Breast epithelium (tissue), 4 donors: ENCODE data around the gene FAAP100. TPM values are rescaled to one million over a fixed set of nuclear protein-coding genes. Genes with fewer than 3 reads are reported as not detected.

Experiments used
- DNase-seq, 2 donors: peaks; one replicate each; pipeline ENCODE4 v3.0.0-alpha.2; 2019; ENCODE audit warnings: low spot score in 2 of 2
- H3K27ac ChIP-seq, 2 donors: fragments of 200-600 bp; sonication (generic) in 1 of 2; one replicate each; pipeline ENCODE4 v1.5.1; 2016 to 2019; ENCODE audit warnings: mild to moderate bottlenecking in 1 of 2
- H3K27me3 ChIP-seq, 2 donors: fragments of 200-600 bp; sonication (generic) in 1 of 2; one replicate each; pipeline versions ENCODE4 v1.5.1 to v1.6.0; 2017 to 2019; ENCODE audit warnings: control low read depth in 1 of 2, mild to moderate bottlenecking in 1 of 2
- H3K36me3 ChIP-seq: fragments of 200-600 bp; one replicate; pipeline ENCODE4 v1.5.1; 2019
- H3K4me1 ChIP-seq, 2 donors: fragments of 200-600 bp; sonication (generic); one replicate each; pipeline ENCODE4 v1.5.1; 2016 to 2019; ENCODE audit warnings: control low read depth in 1 of 2
- H3K4me3 ChIP-seq, 3 donors: fragments of 200-600 bp; sonication (generic); 1 replicate in 2 of 3; 2 replicates in 1 of 3; pipeline ENCODE4 v1.5.1; 2016 to 2019; ENCODE audit warnings: mild to moderate bottlenecking in 3 of 3, moderate library complexity in 2 of 3
- H3K9me3 ChIP-seq, 2 donors: fragments of 200-600 bp; sonication (generic) in 1 of 2; one replicate each; pipeline ENCODE4 v1.5.1; 2016 to 2019; ENCODE audit warnings: control low read depth in 1 of 2
- CTCF ChIP-seq, 3 donors: fragments of 450-650 bp; IDR thresholded peaks; one replicate each; pipeline ENCODE4 v1.5.1; 2016 to 2017; ENCODE audit warnings: antibody characterized with exemption in 3 of 3, mild to moderate bottlenecking in 3 of 3, moderate library complexity in 3 of 3
- POLR2A ChIP-seq: fragments of 450-650 bp; IDR thresholded peaks from one replicate; pipeline ENCODE4 v1.6.1; 2016; ENCODE audit warnings: antibody characterized with exemption, mild to moderate bottlenecking, moderate library complexity
- POLR2AphosphoS5 ChIP-seq, 3 donors: sonication (generic); formaldehyde crosslinking; IDR thresholded peaks; one replicate each; pipeline ENCODE4 v1.6.1; 2017; ENCODE audit warnings: antibody characterized with exemption in 3 of 3
- intact Hi-C: fragments of 100-400 bp; cut with DNase I; formaldehyde crosslinking; loops from one replicate; pipeline ENCODE4 v1.15.1; 2023; ENCODE audit warnings: low total_unique reads
- total RNA-seq, 3 donors: library from RNA; depleted of rRNA; stranded (reverse); fragments of >200 nt; gene quantifications; one replicate each; pipeline ENCODE4 v1.1.0, GENCODE V29; 2016

FAAP100 gene
- total RNA-seq, 3 donors from 2014 or later: 13.0 to 23.1 (median 20.6) TPM

GRCh38 chr17:81527591-81528383, 24.4 kb downstream of the FAAP100 start, which contains the start of gene FSCN2:
Gene FSCN2, plus strand, starts transcription at chr17:81528377. Its CDS starts 155 bp downstream, at chr17:81528532.
- no peaks in the 10 kb centered on the region for H3K9me3 ChIP-seq
- peaks cover 4 to 5% of the 10 kb centered on the region in 2 donors for H3K27me3 ChIP-seq
- no peaks in the 10 kb centered on the region for H3K4me1 ChIP-seq
- H3K36me3 ChIP-seq: no peaks in the 10 kb centered on the region
- no peak within 1 kb of the TSS for H3K27ac ChIP-seq
- intact Hi-C loops: no loop called here
- DNase-seq: no peak
- peak within 1 kb of the TSS in 2 of 3 donors; percentile 25 to 51 for H3K4me3 ChIP-seq
- TF ChIP-seq CTCF (IDR thresholded peaks at IDR 0.05): peak in 1 of 3 donors; percentile 21
- no peak for TF ChIP-seq POLR2AphosphoS5 (IDR thresholded peaks at IDR 0.05)
- no peak for TF ChIP-seq POLR2A

GRCh38 chr17:81526662-81527571, 25.2 kb downstream of the FAAP100 start:
- Histone ChIP-seq H3K27me3 (peaks cover 4 to 5% of the 10 kb centered on the region in 2 donors), H3K36me3 (no peaks in the 10 kb centered on the region), H3K4me3 (peak overlapping the region in 1 of 3 donors; percentile 51), H3K27ac (no peak overlapping the region), H3K4me1 (no peaks in the 10 kb centered on the region), H3K9me3 (no peaks in the 10 kb centered on the region)
- intact Hi-C loops: no loop called here
- no peak for DNase-seq
- TF ChIP-seq POLR2A (no peak), CTCF (IDR thresholded peaks at IDR 0.05) (no peak), POLR2AphosphoS5 (IDR thresholded peaks at IDR 0.05) (no peak)

GRCh38 chr17:81524865-81525159, 27.3 kb downstream of the FAAP100 start:
- Histone ChIP-seq H3K27ac (no peak overlapping the region), H3K9me3 (no peaks in the 10 kb centered on the region), H3K36me3 (no peaks in the 10 kb centered on the region), H3K27me3 (peaks cover 4 to 5% of the 10 kb centered on the region in 2 donors), H3K4me1 (peaks cover under 1 to 2% of the 10 kb centered on the region in 2 donors), H3K4me3 (no peak overlapping the region)
- intact Hi-C loops: no loop called here
- TF ChIP-seq CTCF (IDR thresholded peaks at IDR 0.05): no peak
- no peak for TF ChIP-seq POLR2AphosphoS5 (IDR thresholded peaks at IDR 0.05)
- TF ChIP-seq POLR2A: no peak
- DNase-seq: no peak

GRCh38 chr17:81524039-81524864, 27.9 kb downstream of the FAAP100 start:
- no peaks in the 10 kb centered on the region for H3K9me3 ChIP-seq
- intact Hi-C loops: no loop called here
- no peak for DNase-seq
- H3K4me3 ChIP-seq: no peak overlapping the region
- peaks cover 4 to 5% of the 10 kb centered on the region in 2 donors for H3K27me3 ChIP-seq
- TF ChIP-seq POLR2A: no peak
- TF ChIP-seq POLR2AphosphoS5 (IDR thresholded peaks at IDR 0.05): no peak
- TF ChIP-seq CTCF (IDR thresholded peaks at IDR 0.05): no peak
- no peak overlapping the region for H3K27ac ChIP-seq
- H3K4me1 ChIP-seq: peaks cover 6% of the 10 kb centered on the region in 2 donors
- no peaks in the 10 kb centered on the region for H3K36me3 ChIP-seq
